NCI-H1694 (cell line): ENCODE results near the gene SH2B2.

Experiments used
- DNase-seq: peaks from one replicate; lab custom pipeline; 2025; lab: John Stamatoyannopoulos, UW

SH2B2 gene

GRCh38 chr7:102266541-102266940, 20.1 kb upstream of the SH2B2 start:
- DNase-seq = no peak

GRCh38 chr7:102268635-102269034, 18.0 kb upstream of the SH2B2 start:
- DNase-seq = no peak

GRCh38 chr7:102270178-102270887, 16.3 kb upstream of the SH2B2 start:
- DNase-seq = no peak

GRCh38 chr7:102271158-102271798, 15.4 kb upstream of the SH2B2 start:
- DNase-seq = no peak

GRCh38 chr7:102272075-102272916, 14.4 kb upstream of the SH2B2 start:
- DNase-seq = peak; percentile 25

GRCh38 chr7:102272917-102273748, 13.5 kb upstream of the SH2B2 start:
- DNase-seq = no peak

- DNase-seq = no peak
Observed at GRCh38 chr7:102273749-102274712, 12.6 kb upstream of the SH2B2 start.

- DNase-seq = no peak
Observed at GRCh38 chr7:102275123-102275703, 11.5 kb upstream of the SH2B2 start.

GRCh38 chr7:102277901-102278300, 8.8 kb upstream of the SH2B2 start:
- no peak for DNase-seq

GRCh38 chr7:102279537-102280400, 6.9 kb upstream of the SH2B2 start:
- DNase-seq = peak; percentile 68

- DNase-seq = no peak
Observed at GRCh38 chr7:102280521-102280920, 6.1 kb upstream of the SH2B2 start.

- DNase-seq = no peak
Observed at GRCh38 chr7:102281785-102282184, 4.9 kb upstream of the SH2B2 start.

GRCh38 chr7:102282465-102283362, 4.0 kb upstream of the SH2B2 start:
- DNase-seq = no peak

GRCh38 chr7:102283477-102284189, 3.0 kb upstream of the SH2B2 start:
- no peak for DNase-seq

- DNase-seq = no peak
Observed at GRCh38 chr7:102284399-102284798, 2.3 kb upstream of the SH2B2 start.

GRCh38 chr7:102284891-102285539, 1.7 kb upstream of the SH2B2 start:
- no peak for DNase-seq

GRCh38 chr7:102285540-102286236, 980 bp upstream of the SH2B2 start:
- no peak for DNase-seq
